Osteoblast (primary cell): ENCODE measurements around the gene MALRD1. TPM values are rescaled to one million over a fixed set of nuclear protein-coding genes. Genes with fewer than 3 reads are reported as not detected.

Experiments used
- DNase-seq: peaks from one replicate; pipeline ENCODE4 v3.0.0; 2011; ENCODE audit warnings: low spot score, mixed read lengths; ENCODE audit not compliant: insufficient read length; ENCODE audit errors: missing footprints
- H2AFZ ChIP-seq: 2 replicates; pipeline ENCODE4 v1.6.0; 2011; ENCODE audit warnings: mild to moderate bottlenecking, low read length
- H3K27ac ChIP-seq: 2 replicates; pipeline ENCODE4 v1.5.1; 2011; ENCODE audit warnings: mild to moderate bottlenecking, low read depth, low read length, moderate library complexity
- H3K27me3 ChIP-seq: 2 replicates; pipeline ENCODE4 v1.6.0; 2012; ENCODE audit warnings: mild to moderate bottlenecking, control low read depth, inconsistent platforms, low read length, moderate library complexity; ENCODE audit not compliant: insufficient read depth
- H3K36me3 ChIP-seq: 2 replicates; pipeline ENCODE4 v1.5.1; 2011; ENCODE audit warnings: mild to moderate bottlenecking, low read length, control low read depth, moderate library complexity; ENCODE audit not compliant: insufficient read depth
- H3K4me1 ChIP-seq: 2 replicates; pipeline ENCODE4 v1.5.1; 2011; ENCODE audit warnings: mild to moderate bottlenecking, low read length, control low read depth, moderate library complexity; ENCODE audit not compliant: insufficient read depth
- H3K4me2 ChIP-seq: 2 replicates; pipeline ENCODE4 v1.6.0; 2011; ENCODE audit warnings: mild to moderate bottlenecking, low read length; ENCODE audit not compliant: insufficient read depth
- H3K4me3 ChIP-seq: fragments of 200-600 bp; sonication (generic); 3 replicates; pipeline ENCODE4 v1.5.1; 2012; ENCODE audit warnings: mild to moderate bottlenecking, low read length, inconsistent platforms; ENCODE audit not compliant: insufficient read depth
- H3K79me2 ChIP-seq: 2 replicates; pipeline ENCODE4 v1.6.0; 2012; ENCODE audit warnings: mild to moderate bottlenecking, low read length, control low read depth, inconsistent platforms; ENCODE audit not compliant: insufficient read depth
- H3K9me3 ChIP-seq: 2 replicates; pipeline ENCODE4 v1.5.1; 2011; ENCODE audit warnings: low read depth, low read length, control low read depth
- H4K20me1 ChIP-seq: 2 replicates; pipeline ENCODE4 v1.6.0; 2012; ENCODE audit warnings: mild to moderate bottlenecking, low read length, control low read depth; ENCODE audit not compliant: insufficient read depth
- total RNA-seq: library from RNA; depleted of rRNA; stranded (reverse); fragments of >200 nt; gene quantifications from 2 replicates; pipeline ENCODE4 v1.2.3, GENCODE V29; 2012
- TF ChIP-seq, protein P1 (sequence below): IDR thresholded peaks from 2 replicates; pipeline ENCODE4 v1.5.1; 2011; ENCODE audit warnings: mild to moderate bottlenecking, low read depth, low read length, moderate library complexity; ENCODE audit errors: extremely low read depth

The MALRD1 gene
- total RNA-seq, 1 donor: 2.9 TPM

DNA sequence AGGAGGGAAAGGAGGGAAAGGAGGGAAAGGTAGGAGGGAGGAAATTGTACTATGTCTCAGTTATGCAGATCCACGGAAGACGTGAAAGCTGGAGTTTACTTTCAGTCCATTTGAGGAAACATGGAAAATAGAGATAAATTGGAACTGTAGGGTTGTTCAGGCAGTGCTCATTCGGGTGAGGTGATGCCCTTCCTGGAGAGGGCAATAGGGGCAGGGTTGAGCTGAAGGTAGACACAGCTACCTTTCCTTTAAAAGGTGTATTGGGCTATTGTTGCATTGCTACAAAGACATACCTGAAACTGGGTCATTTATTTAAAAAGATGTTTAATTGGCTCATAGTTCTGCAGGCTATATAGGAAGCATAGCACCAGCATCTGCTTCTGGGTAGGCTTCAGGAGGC is 650.7 kb downstream of the MALRD1 start:
- Histone ChIP-seq H3K4me2 (no peak overlapping the region), H2AFZ (no peak overlapping the region), H3K4me3 (no peak overlapping the region), H3K27me3 (no peaks in the 10 kb centered on the region), H3K79me2 (no peaks in the 10 kb centered on the region), H3K4me1 (peaks cover 8% of the 10 kb centered on the region), H4K20me1 (no peaks in the 10 kb centered on the region), H3K9me3 (no peaks in the 10 kb centered on the region), H3K36me3 (no peaks in the 10 kb centered on the region), H3K27ac (no peak overlapping the region)
- TF ChIP-seq, protein P1, sequence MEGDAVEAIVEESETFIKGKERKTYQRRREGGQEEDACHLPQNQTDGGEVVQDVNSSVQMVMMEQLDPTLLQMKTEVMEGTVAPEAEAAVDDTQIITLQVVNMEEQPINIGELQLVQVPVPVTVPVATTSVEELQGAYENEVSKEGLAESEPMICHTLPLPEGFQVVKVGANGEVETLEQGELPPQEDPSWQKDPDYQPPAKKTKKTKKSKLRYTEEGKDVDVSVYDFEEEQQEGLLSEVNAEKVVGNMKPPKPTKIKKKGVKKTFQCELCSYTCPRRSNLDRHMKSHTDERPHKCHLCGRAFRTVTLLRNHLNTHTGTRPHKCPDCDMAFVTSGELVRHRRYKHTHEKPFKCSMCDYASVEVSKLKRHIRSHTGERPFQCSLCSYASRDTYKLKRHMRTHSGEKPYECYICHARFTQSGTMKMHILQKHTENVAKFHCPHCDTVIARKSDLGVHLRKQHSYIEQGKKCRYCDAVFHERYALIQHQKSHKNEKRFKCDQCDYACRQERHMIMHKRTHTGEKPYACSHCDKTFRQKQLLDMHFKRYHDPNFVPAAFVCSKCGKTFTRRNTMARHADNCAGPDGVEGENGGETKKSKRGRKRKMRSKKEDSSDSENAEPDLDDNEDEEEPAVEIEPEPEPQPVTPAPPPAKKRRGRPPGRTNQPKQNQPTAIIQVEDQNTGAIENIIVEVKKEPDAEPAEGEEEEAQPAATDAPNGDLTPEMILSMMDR: no peak
- DNase-seq: no peak

DNA sequence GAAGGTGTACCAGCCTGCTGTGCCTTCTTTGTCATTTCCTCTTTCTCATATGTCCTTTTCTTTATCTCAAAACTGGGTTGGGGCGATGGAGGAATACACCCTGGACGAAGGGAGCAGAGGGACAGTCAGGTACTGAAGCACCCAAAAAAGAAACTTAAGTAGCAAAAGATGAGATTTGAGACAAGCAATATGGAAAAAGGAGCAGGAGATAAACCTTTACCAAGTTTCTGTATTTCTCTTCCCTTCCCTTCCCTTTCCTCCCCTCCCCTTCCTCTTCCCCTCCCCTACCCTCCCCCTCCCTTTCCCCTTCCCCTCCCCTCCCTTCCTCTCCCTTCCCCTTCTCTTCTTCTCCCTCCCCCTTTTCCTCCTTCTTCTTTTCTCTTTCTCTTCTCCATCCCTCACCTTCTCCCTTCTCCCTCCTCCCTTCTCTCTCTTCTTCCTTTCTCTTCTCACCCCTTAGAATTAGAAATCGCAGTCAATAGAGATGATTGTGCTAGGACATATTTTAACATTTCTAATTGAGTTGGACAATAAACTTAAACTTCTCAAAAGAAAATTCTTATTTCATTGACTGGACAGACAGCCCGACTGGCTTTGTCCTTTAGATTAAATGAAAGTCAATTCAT is 652.9 kb downstream of the MALRD1 start:
- Histone ChIP-seq H2AFZ (no peak overlapping the region), H3K4me1 (peaks cover 15% of the 10 kb centered on the region), H3K4me2 (no peak overlapping the region), H3K4me3 (no peak overlapping the region), H3K27ac (peak overlapping the region; percentile 34), H3K79me2 (no peaks in the 10 kb centered on the region), H3K9me3 (no peaks in the 10 kb centered on the region), H3K36me3 (no peaks in the 10 kb centered on the region), H4K20me1 (no peaks in the 10 kb centered on the region), H3K27me3 (no peaks in the 10 kb centered on the region)
- TF ChIP-seq, protein P1: no peak
- DNase-seq: no peak

DNA sequence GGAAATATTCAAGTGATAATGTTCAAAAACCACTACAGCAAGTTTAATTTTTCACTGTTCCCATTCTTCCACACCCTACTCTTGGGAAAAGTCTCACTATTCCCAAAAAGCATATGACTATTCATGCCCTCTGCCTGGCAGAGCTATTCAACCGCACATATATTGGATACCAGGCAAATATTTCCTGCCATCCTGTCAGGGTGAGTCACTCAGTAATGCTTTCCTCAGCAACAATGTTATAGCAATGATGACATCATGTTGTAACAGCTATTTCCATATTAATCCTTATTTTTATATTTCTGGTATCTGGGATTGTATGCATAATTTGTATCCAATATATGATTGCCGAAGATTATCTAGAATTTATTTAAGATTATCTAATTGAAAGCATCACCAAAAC is 653.6 kb downstream of the MALRD1 start:
- Histone ChIP-seq H3K27ac (peak overlapping the region; percentile 34), H2AFZ (no peak overlapping the region)
- TF ChIP-seq, protein P1: no peak

DNA sequence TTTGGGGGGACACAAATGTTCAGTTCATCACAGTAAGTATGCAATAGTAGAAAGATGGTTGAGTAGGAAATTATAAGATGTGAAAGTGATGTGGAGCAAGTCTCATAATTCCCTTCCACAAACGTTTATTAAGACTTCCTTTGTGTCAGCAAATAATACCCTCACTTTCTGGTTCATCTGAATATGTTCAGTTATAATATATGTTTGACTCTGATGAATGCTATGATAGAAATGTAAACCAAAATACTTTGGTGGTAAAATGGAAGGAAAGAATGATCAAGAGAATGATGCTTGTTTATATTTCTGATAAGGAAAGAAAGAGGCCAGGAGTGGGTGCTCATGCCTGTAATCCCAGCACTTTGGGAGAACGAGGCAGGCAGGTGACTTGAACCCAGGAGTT is 655.9 kb downstream of the MALRD1 start:
- TF ChIP-seq, protein P1: no peak
- Histone ChIP-seq H3K27ac (peak overlapping the region; percentile 43), H3K36me3 (no peaks in the 10 kb centered on the region), H3K27me3 (no peaks in the 10 kb centered on the region), H3K4me3 (no peak overlapping the region), H3K9me3 (no peaks in the 10 kb centered on the region), H3K4me2 (no peak overlapping the region), H4K20me1 (no peaks in the 10 kb centered on the region), H3K79me2 (no peaks in the 10 kb centered on the region), H3K4me1 (peaks cover 15% of the 10 kb centered on the region), H2AFZ (peak overlapping the region; percentile 29)
- no peak for DNase-seq

More for the DNA sequence above, 653.6 kb downstream of the MALRD1 start:
- Histone ChIP-seq H4K20me1 (no peaks in the 10 kb centered on the region), H3K36me3 (no peaks in the 10 kb centered on the region), H3K79me2 (no peaks in the 10 kb centered on the region), H3K4me2 (peak overlapping the region; percentile 9), H3K4me3 (no peak overlapping the region), H3K4me1 (peaks cover 15% of the 10 kb centered on the region), H3K9me3 (no peaks in the 10 kb centered on the region), H3K27me3 (no peaks in the 10 kb centered on the region)
- no peak for DNase-seq
